Neural cell (in vitro differentiated cells): ENCODE data around the gene PPP1CA. TPM values are rescaled to one million over a fixed set of nuclear protein-coding genes. Genes with fewer than 3 reads are reported as not detected.

Experiments used
- H2AFZ ChIP-seq: fragments of 200-600, 300-800 bp; sonication (generic), shearing (Covaris generic); 2 replicates; pipeline ENCODE4 v1.6.0; 2014; ENCODE audit warnings: low read depth, mild to moderate bottlenecking, antibody characterized with exemption, low read length, moderate library complexity
- H3F3A ChIP-seq: fragments of 200-600 bp; shearing (Covaris generic); 2 replicates; pipeline ENCODE4 v1.6.1; 2016; ENCODE audit warnings: mild to moderate bottlenecking, moderate library complexity, mixed read lengths, antibody characterized with exemption, low read length; ENCODE audit not compliant: insufficient read depth, poor library complexity, severe bottlenecking
- H3K27ac ChIP-seq: fragments of 200-600, 300-800 bp; sonication (generic), shearing (Covaris generic); 2 replicates; pipeline ENCODE4 v1.5.1; 2014; ENCODE audit warnings: mild to moderate bottlenecking, low read length, moderate library complexity
- H3K27me3 ChIP-seq: fragments of 300-800, 200-600 bp; sonication (generic), shearing (Covaris generic); 2 replicates; pipeline ENCODE4 v1.6.0; 2014; ENCODE audit warnings: mild to moderate bottlenecking, low read depth, low read length, moderate library complexity; ENCODE audit not compliant: insufficient read depth
- H3K36me3 ChIP-seq: fragments of 300-800, 200-600 bp; sonication (generic), shearing (Covaris generic); 2 replicates; pipeline ENCODE4 v1.5.1; 2014; ENCODE audit warnings: mild to moderate bottlenecking, antibody characterized with exemption, low read length, moderate library complexity; ENCODE audit not compliant: insufficient read depth
- H3K4me2 ChIP-seq: fragments of 300-800, 200-600 bp; sonication (generic), shearing (Covaris generic); 2 replicates; pipeline ENCODE4 v1.6.0; 2014; ENCODE audit warnings: mild to moderate bottlenecking, low read length
- H3K4me3 ChIP-seq: fragments of 300-800, 200-600 bp; sonication (generic), shearing (Covaris generic); 2 replicates; pipeline ENCODE4 v1.5.1; 2014; ENCODE audit warnings: mild to moderate bottlenecking, low read length, moderate library complexity
- H3K79me2 ChIP-seq: fragments of 200-600 bp; shearing (Covaris generic); replicated peaks from 2 replicates; pipeline ENCODE4 v1.6.0; 2014; ENCODE audit warnings: mild to moderate bottlenecking, low read length, moderate library complexity; ENCODE audit not compliant: insufficient read depth
- H3K9ac ChIP-seq: fragments of 300-800, 200-600 bp; sonication (generic), shearing (Covaris generic); 2 replicates; pipeline ENCODE4 v1.6.1; 2016; ENCODE audit warnings: mild to moderate bottlenecking, low read length, mixed read lengths
- H3K9me2 ChIP-seq: fragments of 200-600 bp; shearing (Covaris generic); 2 replicates; pipeline ENCODE4 v1.6.1; 2016; ENCODE audit warnings: mild to moderate bottlenecking, low read length, mixed read lengths; ENCODE audit not compliant: insufficient read depth
- H3K9me3 ChIP-seq: fragments of 200-600, 300-800 bp; sonication (generic), shearing (Covaris generic); 2 replicates; pipeline ENCODE4 v1.6.1; 2016; ENCODE audit warnings: mild to moderate bottlenecking, mixed run types, low read length, moderate library complexity, mixed read lengths
- H4K20me1 ChIP-seq: fragments of 200-600 bp; shearing (Covaris generic); 2 replicates; pipeline ENCODE4 v1.6.1; 2016; ENCODE audit warnings: mild to moderate bottlenecking, mixed run types; ENCODE audit not compliant: insufficient read depth
- EP300 ChIP-seq: fragments of 450-650 bp; conservative IDR thresholded peaks from 2 replicates; pipeline ENCODE4 v1.6.1; 2014; ENCODE audit warnings: antibody characterized with exemption, mild to moderate bottlenecking, moderate library complexity; ENCODE audit not compliant: poor library complexity, severe bottlenecking
- EZH2 ChIP-seq: fragments of 200-600, 300-800 bp; shearing (Covaris generic), sonication (generic); IDR thresholded peaks from 2 replicates; pipeline ENCODE4 v1.6.1; 2014; ENCODE audit warnings: antibody characterized with exemption, low read length, borderline replicate concordance, mild to moderate bottlenecking; ENCODE audit not compliant: insufficient read depth, poor library complexity, severe bottlenecking
- MXI1 ChIP-seq: fragments of 450-650 bp; conservative IDR thresholded peaks from 2 replicates; pipeline ENCODE4 v1.6.1; 2014; ENCODE audit warnings: antibody characterized with exemption, mild to moderate bottlenecking; ENCODE audit not compliant: poor library complexity, severe bottlenecking
- POLR2AphosphoS5 ChIP-seq: IDR thresholded peaks from 2 replicates; pipeline ENCODE4 v1.6.1; 2012
- RAD21 ChIP-seq: fragments of 450-650 bp; conservative IDR thresholded peaks from 2 replicates; pipeline ENCODE4 v1.6.1; 2014; ENCODE audit warnings: antibody characterized with exemption, mild to moderate bottlenecking, moderate library complexity
- SMC3 ChIP-seq: fragments of 450-650 bp; conservative IDR thresholded peaks from 2 replicates; pipeline ENCODE4 v1.6.1; 2014; ENCODE audit warnings: antibody characterized with exemption, mild to moderate bottlenecking, moderate library complexity; ENCODE audit not compliant: poor library complexity
- TAF1 ChIP-seq: IDR thresholded peaks from 2 replicates; pipeline ENCODE4 v1.6.1; 2012; ENCODE audit warnings: low read depth
- polyA plus RNA-seq: library from polyadenylated mRNA; depleted of rRNA; stranded (reverse); fragments of >200 nt; gene quantifications from 2 replicates; pipeline ENCODE4 v1.2.3, GENCODE V29; 2014
- TF ChIP-seq, protein P1 (sequence below): fragments of 450-650 bp; IDR thresholded peaks from 2 replicates; pipeline ENCODE4 v1.5.1; 2014; ENCODE audit warnings: antibody characterized with exemption, mild to moderate bottlenecking, moderate library complexity; ENCODE audit not compliant: poor library complexity, severe bottlenecking
- TF ChIP-seq, protein P2 (sequence below): IDR thresholded peaks from 2 replicates; pipeline ENCODE4 v1.6.1; 2012; ENCODE audit warnings: borderline replicate concordance

Gene PPP1CA
- polyA plus RNA-seq, 1 donor from 2014 or later: 106 TPM

DNA sequence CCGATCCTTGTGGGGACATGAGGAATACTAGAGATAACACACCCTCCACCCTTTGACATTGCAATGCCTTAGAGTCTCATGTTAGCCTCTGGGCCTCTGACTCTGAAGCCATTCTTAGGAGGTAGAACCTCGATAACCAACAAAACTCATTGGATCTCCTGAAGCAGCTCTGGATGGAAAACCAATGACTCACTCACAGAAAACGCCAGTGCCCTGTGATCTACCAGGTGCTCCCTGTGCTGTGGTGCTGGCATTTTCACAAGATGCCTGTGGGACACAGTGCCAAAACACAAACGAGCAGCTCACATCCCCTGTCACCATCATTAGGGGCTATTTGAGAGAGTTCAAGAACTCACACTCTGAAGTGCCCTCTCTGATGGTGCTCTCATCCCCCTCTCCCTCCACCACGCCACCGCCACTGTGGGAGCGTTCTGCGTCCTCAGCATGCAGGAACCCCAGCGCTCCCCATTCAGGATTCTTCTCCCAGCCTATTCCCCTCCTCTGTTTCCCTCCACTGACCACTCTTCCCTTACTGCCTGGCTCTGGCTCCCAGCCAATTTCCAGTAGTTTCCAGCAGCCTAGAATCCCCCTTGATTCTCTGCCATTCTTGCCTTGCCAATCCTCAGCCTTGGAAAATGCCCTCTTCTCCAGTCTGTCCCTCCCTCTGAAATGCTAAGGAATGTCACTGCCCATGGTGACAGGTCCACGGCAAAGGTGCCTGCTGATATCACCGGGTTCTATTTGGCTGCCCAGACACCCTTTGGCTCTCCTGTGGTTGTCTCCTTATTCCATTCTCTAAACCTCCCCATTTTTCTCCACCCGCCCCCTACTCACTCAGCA lies 43.6 kb downstream of the PPP1CA start:
- Histone ChIP-seq H3K27me3 (no peaks in the 10 kb centered on the region), H3K4me2 (no peak overlapping the region)

DNA sequence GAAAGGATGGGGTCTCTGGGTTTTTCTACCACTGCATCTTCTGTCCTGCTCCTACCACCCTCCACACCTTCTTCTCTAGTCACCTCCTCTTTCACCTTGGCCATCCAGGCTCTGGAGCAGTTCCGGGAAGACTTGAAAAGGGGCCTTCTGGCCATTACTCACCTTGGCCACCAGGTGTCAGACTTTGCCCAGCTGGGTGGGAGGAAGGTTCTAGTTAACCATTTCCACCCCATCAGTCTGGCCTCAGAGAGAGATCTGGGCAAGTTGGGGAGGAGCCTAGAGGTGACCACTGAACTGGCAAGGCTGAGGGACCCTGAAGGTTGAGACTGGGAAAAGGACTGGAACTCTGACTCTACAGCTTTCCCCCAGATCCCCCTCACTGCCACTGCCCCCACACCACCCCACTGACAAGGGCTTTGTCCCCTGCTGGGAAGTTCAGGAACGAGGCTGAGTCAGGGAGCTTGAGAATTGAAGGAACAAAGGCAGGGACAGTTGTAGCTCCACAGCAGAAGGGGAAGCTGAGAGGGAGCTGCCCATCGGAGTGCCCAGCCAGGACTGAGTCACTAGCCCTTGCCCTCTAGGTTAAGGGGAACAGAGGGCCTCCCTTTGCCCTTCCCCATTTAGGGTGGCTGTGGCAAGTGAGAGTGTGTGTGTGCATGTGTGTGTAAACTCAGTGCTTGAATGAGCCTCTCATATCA lies 44.6 kb downstream of the PPP1CA start:
- Histone ChIP-seq H3K9ac (no peak overlapping the region), H3K4me2 (no peak overlapping the region), H3K9me3 (no peaks in the 10 kb centered on the region), H3K27me3 (no peaks in the 10 kb centered on the region), H3K27ac (no peak overlapping the region), H2AFZ (no peak overlapping the region), H4K20me1 (no peaks in the 10 kb centered on the region), H3F3A (no peaks in the 10 kb centered on the region), H3K4me3 (no peak overlapping the region), H3K9me2 (no peaks in the 10 kb centered on the region), H3K36me3 (no peaks in the 10 kb centered on the region), H3K79me2 (no peaks in the 10 kb centered on the region)
- TF ChIP-seq, protein P1, sequence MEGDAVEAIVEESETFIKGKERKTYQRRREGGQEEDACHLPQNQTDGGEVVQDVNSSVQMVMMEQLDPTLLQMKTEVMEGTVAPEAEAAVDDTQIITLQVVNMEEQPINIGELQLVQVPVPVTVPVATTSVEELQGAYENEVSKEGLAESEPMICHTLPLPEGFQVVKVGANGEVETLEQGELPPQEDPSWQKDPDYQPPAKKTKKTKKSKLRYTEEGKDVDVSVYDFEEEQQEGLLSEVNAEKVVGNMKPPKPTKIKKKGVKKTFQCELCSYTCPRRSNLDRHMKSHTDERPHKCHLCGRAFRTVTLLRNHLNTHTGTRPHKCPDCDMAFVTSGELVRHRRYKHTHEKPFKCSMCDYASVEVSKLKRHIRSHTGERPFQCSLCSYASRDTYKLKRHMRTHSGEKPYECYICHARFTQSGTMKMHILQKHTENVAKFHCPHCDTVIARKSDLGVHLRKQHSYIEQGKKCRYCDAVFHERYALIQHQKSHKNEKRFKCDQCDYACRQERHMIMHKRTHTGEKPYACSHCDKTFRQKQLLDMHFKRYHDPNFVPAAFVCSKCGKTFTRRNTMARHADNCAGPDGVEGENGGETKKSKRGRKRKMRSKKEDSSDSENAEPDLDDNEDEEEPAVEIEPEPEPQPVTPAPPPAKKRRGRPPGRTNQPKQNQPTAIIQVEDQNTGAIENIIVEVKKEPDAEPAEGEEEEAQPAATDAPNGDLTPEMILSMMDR: peak; percentile 88
- TF ChIP-seq SMC3 (peak; percentile 92), RAD21 (peak; percentile 83)
- TF ChIP-seq, protein P2, sequence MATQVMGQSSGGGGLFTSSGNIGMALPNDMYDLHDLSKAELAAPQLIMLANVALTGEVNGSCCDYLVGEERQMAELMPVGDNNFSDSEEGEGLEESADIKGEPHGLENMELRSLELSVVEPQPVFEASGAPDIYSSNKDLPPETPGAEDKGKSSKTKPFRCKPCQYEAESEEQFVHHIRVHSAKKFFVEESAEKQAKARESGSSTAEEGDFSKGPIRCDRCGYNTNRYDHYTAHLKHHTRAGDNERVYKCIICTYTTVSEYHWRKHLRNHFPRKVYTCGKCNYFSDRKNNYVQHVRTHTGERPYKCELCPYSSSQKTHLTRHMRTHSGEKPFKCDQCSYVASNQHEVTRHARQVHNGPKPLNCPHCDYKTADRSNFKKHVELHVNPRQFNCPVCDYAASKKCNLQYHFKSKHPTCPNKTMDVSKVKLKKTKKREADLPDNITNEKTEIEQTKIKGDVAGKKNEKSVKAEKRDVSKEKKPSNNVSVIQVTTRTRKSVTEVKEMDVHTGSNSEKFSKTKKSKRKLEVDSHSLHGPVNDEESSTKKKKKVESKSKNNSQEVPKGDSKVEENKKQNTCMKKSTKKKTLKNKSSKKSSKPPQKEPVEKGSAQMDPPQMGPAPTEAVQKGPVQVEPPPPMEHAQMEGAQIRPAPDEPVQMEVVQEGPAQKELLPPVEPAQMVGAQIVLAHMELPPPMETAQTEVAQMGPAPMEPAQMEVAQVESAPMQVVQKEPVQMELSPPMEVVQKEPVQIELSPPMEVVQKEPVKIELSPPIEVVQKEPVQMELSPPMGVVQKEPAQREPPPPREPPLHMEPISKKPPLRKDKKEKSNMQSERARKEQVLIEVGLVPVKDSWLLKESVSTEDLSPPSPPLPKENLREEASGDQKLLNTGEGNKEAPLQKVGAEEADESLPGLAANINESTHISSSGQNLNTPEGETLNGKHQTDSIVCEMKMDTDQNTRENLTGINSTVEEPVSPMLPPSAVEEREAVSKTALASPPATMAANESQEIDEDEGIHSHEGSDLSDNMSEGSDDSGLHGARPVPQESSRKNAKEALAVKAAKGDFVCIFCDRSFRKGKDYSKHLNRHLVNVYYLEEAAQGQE: no peak

More for the DNA sequence above, 43.6 kb downstream of the PPP1CA start:
- no peaks in the 10 kb centered on the region for H4K20me1 ChIP-seq
- H3K79me2 ChIP-seq: no peaks in the 10 kb centered on the region
- H3K9me3 ChIP-seq: no peaks in the 10 kb centered on the region
- TF ChIP-seq, protein P1: no peak
- TF ChIP-seq EP300 (no peak), POLR2AphosphoS5 (no peak), TAF1 (no peak), MXI1 (no peak), RAD21 (no peak), SMC3 (no peak), EZH2 (no peak)
- TF ChIP-seq, protein P2: no peak
- H3K9me2 ChIP-seq: no peaks in the 10 kb centered on the region
- no peak overlapping the region for H2AFZ ChIP-seq
- H3K9ac ChIP-seq: no peak overlapping the region
- H3K27ac ChIP-seq: no peak overlapping the region
- H3K36me3 ChIP-seq: no peaks in the 10 kb centered on the region
- no peaks in the 10 kb centered on the region for H3F3A ChIP-seq
- no peak overlapping the region for H3K4me3 ChIP-seq
